Measurements from ENCODE around the gene MATCAP1. TPM values are rescaled to one million over a fixed set of nuclear protein-coding genes. Genes with fewer than 3 reads are reported as not detected.
A peak's percentile ranks its signal among the peaks of the same experiment; 100 is the strongest.

Gene MATCAP1
- polyA plus RNA-seq = 10 to 100 TPM; 15.7 to 19.0 (median 18.2) TPM
- long read RNA-seq, donor 1 = 0 reads
- long read RNA-seq, donor 2, partial matches to known transcripts = 0 of 1 reads
- long read RNA-seq, donor 2, other reads (novel, unspliced or antisense) = 0 of 1 reads
- long read RNA-seq, donor 3, partial matches to known transcripts = 0 of 1 reads
- long read RNA-seq, donor 3, other reads (novel, unspliced or antisense) = 0 of 1 reads
- long read RNA-seq, donor 4 = 0 reads
- long read RNA-seq, donor 5 = 0 reads
- long read RNA-seq, donor 6 = 0 reads
- long read RNA-seq, donor 7, partial matches to known transcripts = 0 of 3 reads
- long read RNA-seq, donor 7, other reads (novel, unspliced or antisense) = 0 of 3 reads
- long read RNA-seq, donor 8 = 0 reads
- long read RNA-seq, donor 9 = 0 reads
- long read RNA-seq, donor 10, partial matches to known transcripts = 0 of 3 reads
- long read RNA-seq, donor 10, other reads (novel, unspliced or antisense) = 0 of 3 reads

- Histone ChIP-seq H3K9me3 (ENCODE audit: control insufficient read depth in 2 of 2, insufficient read depth in 1 of 2, low read depth in 1 of 2, low read length in 1 of 2) (no peaks in the 10 kb centered on the region), H3K27me3 (ENCODE audit: control insufficient read depth in 3 of 3, insufficient read depth in 3 of 3, low read length in 3 of 3) (peaks cover 0 to 6% (median 0%) of the 10 kb centered on the region in 3 donors), H3K4me3 (ENCODE audit: low read depth in 1 of 3, low read length in 3 of 3) (peak within 1 kb of the TSS; percentile 58 to 61 (median 58)), H3K27ac (ENCODE audit: low read depth in 1 of 3, low read length in 2 of 3) (peak within 1 kb of the TSS; percentile 84 to 98 (median 89)), H3K4me1 (ENCODE audit: control insufficient read depth in 3 of 3, insufficient read depth in 2 of 3, low read depth in 1 of 3, low read length in 2 of 3) (peaks cover 3 to 25% (median 5%) of the 10 kb centered on the region in 3 donors), H3K36me3 (ENCODE audit: control insufficient read depth in 3 of 3, insufficient read depth in 2 of 3, low read depth in 1 of 3, low read length in 3 of 3) (peaks cover 0 to 5% (median 0%) of the 10 kb centered on the region in 3 donors)
- 0 to 1% (median 0%) methylated on average over 62 to 77 of the region's 77 CpGs for WGBS, 3 donors
- FAIRE-seq = no peak
- DNase-seq = peak; percentile 99
These were observed at the start of gene MATCAP1 for GRCh38 chr16:67183627-67184452. Gene MATCAP1 (minus strand): TSS chr16:67183963. CDS start chr16:67180610, 3,353 bp downstream.

GRCh38 chr16:67230809-67231660, 47.3 kb upstream of the MATCAP1 start:
- Histone ChIP-seq H3K4me3 (ENCODE audit: low read depth in 1 of 3, low read length in 3 of 3) (no peak overlapping the region), H3K4me1 (ENCODE audit: control insufficient read depth in 3 of 3, insufficient read depth in 2 of 3, low read depth in 1 of 3, low read length in 2 of 3) (peaks cover 0 to 11% (median 3%) of the 10 kb centered on the region in 3 donors), H3K27ac (ENCODE audit: low read depth in 1 of 3, low read length in 2 of 3) (no peak overlapping the region), H3K9me3 (ENCODE audit: control insufficient read depth in 2 of 2, insufficient read depth in 1 of 2, low read depth in 1 of 2, low read length in 1 of 2) (no peaks in the 10 kb centered on the region), H3K36me3 (ENCODE audit: control insufficient read depth in 3 of 3, insufficient read depth in 2 of 3, low read depth in 1 of 3, low read length in 3 of 3) (peaks cover 3 to 70% (median 20%) of the 10 kb centered on the region in 3 donors), H3K27me3 (ENCODE audit: control insufficient read depth in 3 of 3, insufficient read depth in 3 of 3, low read length in 3 of 3) (no peaks in the 10 kb centered on the region)
- WGBS, 3 donors = 62 to 85% (median 63%) methylated on average over 12 of the region's 12 CpGs
- FAIRE-seq (no peak), DNase-seq (no peak)

GRCh38 chr16:67229906-67230808, 46.4 kb upstream of the MATCAP1 start:
- Histone ChIP-seq H3K36me3 (ENCODE audit: control insufficient read depth in 3 of 3, insufficient read depth in 2 of 3, low read depth in 1 of 3, low read length in 3 of 3) (peaks cover 3 to 61% (median 18%) of the 10 kb centered on the region in 3 donors), H3K27ac (ENCODE audit: low read depth in 1 of 3, low read length in 2 of 3) (no peak overlapping the region), H3K27me3 (ENCODE audit: control insufficient read depth in 3 of 3, insufficient read depth in 3 of 3, low read length in 3 of 3) (no peaks in the 10 kb centered on the region), H3K4me1 (ENCODE audit: control insufficient read depth in 3 of 3, insufficient read depth in 2 of 3, low read depth in 1 of 3, low read length in 2 of 3) (peaks cover 0 to 13% (median 3%) of the 10 kb centered on the region in 3 donors), H3K4me3 (ENCODE audit: low read depth in 1 of 3, low read length in 3 of 3) (no peak overlapping the region), H3K9me3 (ENCODE audit: control insufficient read depth in 2 of 2, insufficient read depth in 1 of 2, low read depth in 1 of 2, low read length in 1 of 2) (no peaks in the 10 kb centered on the region)
- FAIRE-seq = no peak
- WGBS, 3 donors = 65 to 88% (median 79%) methylated on average over 31 to 32 of the region's 32 CpGs
- no peak for DNase-seq

- H3K36me3 ChIP-seq (ENCODE audit: control insufficient read depth in 3 of 3, insufficient read depth in 2 of 3, low read depth in 1 of 3, low read length in 3 of 3) = peaks cover 3 to 49% (median 18%) of the 10 kb centered on the region in 3 donors
- peaks cover 0 to 13% (median 6%) of the 10 kb centered on the region in 3 donors for H3K4me1 ChIP-seq (ENCODE audit: control insufficient read depth in 3 of 3, insufficient read depth in 2 of 3, low read depth in 1 of 3, low read length in 2 of 3)
- H3K27ac ChIP-seq (ENCODE audit: low read depth in 1 of 3, low read length in 2 of 3) = no peak overlapping the region
- no peak overlapping the region for H3K4me3 ChIP-seq (ENCODE audit: low read depth in 1 of 3, low read length in 3 of 3)
- FAIRE-seq (no peak), DNase-seq (no peak)
- no peaks in the 10 kb centered on the region for H3K9me3 ChIP-seq (ENCODE audit: control insufficient read depth in 2 of 2, insufficient read depth in 1 of 2, low read depth in 1 of 2, low read length in 1 of 2)
- WGBS, 3 donors = 82 to 86% (median 86%) methylated on average over 9 of the region's 9 CpGs
- H3K27me3 ChIP-seq (ENCODE audit: control insufficient read depth in 3 of 3, insufficient read depth in 3 of 3, low read length in 3 of 3) = no peaks in the 10 kb centered on the region
These were observed 45.1 kb upstream of the MATCAP1 start for GRCh38 chr16:67228905-67229304.

GRCh38 chr16:67228034-67228785, 44.4 kb upstream of the MATCAP1 start:
- 87 to 89% (median 88%) methylated on average over 9 of the region's 9 CpGs for WGBS, 3 donors
- no peaks in the 10 kb centered on the region for H3K9me3 ChIP-seq (ENCODE audit: control insufficient read depth in 2 of 2, insufficient read depth in 1 of 2, low read depth in 1 of 2, low read length in 1 of 2)

GRCh38 chr16:67227567-67227921, 43.8 kb upstream of the MATCAP1 start:
- FAIRE-seq (no peak), DNase-seq (no peak)
- no peaks in the 10 kb centered on the region for H3K9me3 ChIP-seq (ENCODE audit: control insufficient read depth in 2 of 2, insufficient read depth in 1 of 2, low read depth in 1 of 2, low read length in 1 of 2)
- H3K27ac ChIP-seq (ENCODE audit: low read depth in 1 of 3, low read length in 2 of 3) = peak overlapping the region in 1 of 3 donors; percentile 84
- H3K36me3 ChIP-seq (ENCODE audit: control insufficient read depth in 3 of 3, insufficient read depth in 2 of 3, low read depth in 1 of 3, low read length in 3 of 3) = peaks cover 3 to 44% (median 18%) of the 10 kb centered on the region in 3 donors
- peaks cover 0 to 13% (median 6%) of the 10 kb centered on the region in 3 donors for H3K4me1 ChIP-seq (ENCODE audit: control insufficient read depth in 3 of 3, insufficient read depth in 2 of 3, low read depth in 1 of 3, low read length in 2 of 3)
- 7 to 12% (median 8%) methylated on average over 12 of the region's 12 CpGs for WGBS, 3 donors
- H3K4me3 ChIP-seq (ENCODE audit: low read depth in 1 of 3, low read length in 3 of 3) = peak overlapping the region; percentile 80 to 95 (median 86)
- no peaks in the 10 kb centered on the region for H3K27me3 ChIP-seq (ENCODE audit: control insufficient read depth in 3 of 3, insufficient read depth in 3 of 3, low read length in 3 of 3)

More at GRCh38 chr16:67228034-67228785, 44.4 kb upstream of the MATCAP1 start:
- Histone ChIP-seq H3K4me3 (ENCODE audit: low read depth in 1 of 3, low read length in 3 of 3) (peak overlapping the region in 2 of 3 donors; percentile 80 to 95), H3K36me3 (ENCODE audit: control insufficient read depth in 3 of 3, insufficient read depth in 2 of 3, low read depth in 1 of 3, low read length in 3 of 3) (peaks cover 3 to 45% (median 18%) of the 10 kb centered on the region in 3 donors), H3K4me1 (ENCODE audit: control insufficient read depth in 3 of 3, insufficient read depth in 2 of 3, low read depth in 1 of 3, low read length in 2 of 3) (peaks cover 0 to 13% (median 6%) of the 10 kb centered on the region in 3 donors), H3K27me3 (ENCODE audit: control insufficient read depth in 3 of 3, insufficient read depth in 3 of 3, low read length in 3 of 3) (no peaks in the 10 kb centered on the region), H3K27ac (ENCODE audit: low read depth in 1 of 3, low read length in 2 of 3) (no peak overlapping the region)
- FAIRE-seq (no peak), DNase-seq (no peak)

All from small intestine (tissue), 16 donors.